GM21447 (cell line): Measurements from ENCODE around the gene DCLK1.

Source experiments
- ATAC-seq: cut with Tn5 transposase; IDR thresholded peaks from one replicate; pipeline ENCODE4 v1.9.1; 2021; ENCODE audit not compliant: unreplicated experiment

DCLK1 gene

DNA sequence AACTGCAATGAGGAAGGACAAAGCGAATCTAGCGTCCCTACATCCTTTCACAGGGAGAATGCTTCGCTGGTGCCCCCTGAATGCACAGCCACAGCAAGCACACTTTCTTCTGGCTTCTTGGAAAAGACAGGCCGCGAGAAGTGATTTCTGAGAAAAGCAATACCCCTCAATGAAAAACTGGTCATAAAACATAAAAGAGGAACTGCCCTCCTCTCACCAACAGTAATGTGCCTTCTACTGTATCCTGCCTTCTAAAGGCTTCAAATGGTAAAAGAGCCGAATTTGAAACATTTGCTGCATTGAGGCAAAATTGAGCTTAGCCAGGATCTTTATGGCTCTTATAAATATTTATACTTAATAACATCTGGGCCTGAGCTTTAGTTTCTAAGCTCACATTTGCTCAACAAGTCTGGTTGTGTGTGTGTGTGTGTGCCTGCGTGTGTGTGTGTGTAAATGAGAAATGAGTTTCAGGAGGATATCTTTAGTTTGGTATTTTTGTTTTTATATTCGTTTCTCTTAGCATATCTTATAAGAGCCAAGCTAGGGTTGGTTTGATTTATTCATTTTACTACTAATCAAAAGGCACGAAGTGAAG, 408.6 kb downstream of the DCLK1 start:
- no peak for ATAC-seq

DNA sequence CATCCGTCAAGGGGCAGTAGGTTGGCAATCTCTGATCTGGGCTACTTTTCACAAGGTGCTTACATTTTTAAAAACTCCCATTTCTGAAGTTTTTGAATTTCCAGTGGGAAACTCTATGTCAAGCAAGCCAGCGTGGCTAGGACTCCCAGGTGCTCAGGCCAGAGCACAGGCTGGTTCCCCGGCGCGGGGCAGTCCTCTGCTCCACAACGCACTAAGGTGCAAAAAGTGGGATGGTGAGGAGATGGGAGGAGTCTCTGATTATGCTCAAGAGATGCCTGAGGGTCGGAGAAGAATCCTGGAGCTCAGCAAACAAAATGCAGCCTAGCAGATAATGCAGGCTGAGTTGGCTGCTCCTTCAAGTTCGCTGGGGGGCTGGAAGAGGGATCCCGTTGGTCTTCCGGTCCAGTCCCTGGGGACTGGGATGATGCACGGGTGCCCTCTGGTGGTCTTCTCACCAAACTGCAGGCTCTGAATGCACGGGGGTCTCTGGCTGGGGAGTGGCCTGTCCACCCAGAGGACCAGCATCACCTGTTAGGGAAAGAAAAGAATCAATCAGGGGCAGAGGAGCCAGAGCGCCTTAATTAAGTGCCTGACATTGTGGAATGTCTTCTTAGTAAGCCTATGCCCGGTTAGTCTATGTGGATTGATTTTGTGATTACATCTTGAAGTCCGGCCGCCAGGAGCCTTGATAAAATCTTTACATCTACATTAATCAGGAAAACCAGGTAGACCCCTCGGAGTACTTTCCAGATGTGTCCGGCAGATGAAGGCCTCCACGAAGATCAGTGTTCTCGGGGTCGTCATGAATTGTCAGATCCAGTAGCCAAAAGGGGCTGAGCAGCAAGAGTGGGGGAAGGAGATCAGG, 410.3 kb downstream of the DCLK1 start:
- peak; percentile 57 for ATAC-seq

DNA sequence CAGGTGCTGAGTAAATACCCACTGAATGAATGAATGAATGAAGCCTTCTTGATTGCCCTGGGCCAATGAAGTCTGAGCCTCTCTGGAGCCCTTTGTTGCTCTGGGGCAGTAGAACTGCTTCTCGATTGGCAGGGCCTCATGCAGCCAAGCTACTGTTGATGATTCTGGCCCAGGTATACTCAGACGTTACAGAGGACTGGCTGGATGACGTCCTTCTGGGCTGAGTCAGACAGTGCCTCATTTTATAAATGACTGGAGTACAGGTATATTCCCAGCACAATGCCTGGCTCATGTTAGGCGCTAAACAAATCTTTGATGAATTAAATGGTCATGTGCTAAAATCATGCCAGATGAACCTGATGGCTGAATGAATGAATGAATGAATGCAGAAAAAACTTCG, 410.9 kb downstream of the DCLK1 start:
- ATAC-seq: no peak
